Endothelial cell of umbilical vein (primary cell): ENCODE results near the gene MOB4. TPM values are rescaled to one million over a fixed set of nuclear protein-coding genes. Genes with fewer than 3 reads are reported as not detected.

ENCODE experiments used
- BruUV-seq: library from RNA; stranded (reverse); fragments of 400-500 nt; replicated peaks from 2 replicates; lab custom pipeline; 2021; lab: Mats Ljungman, UMichigan
- CTCF ChIA-PET: fragments of 300-600, 350-600 bp; sonication (Branson Sonifier 250); formaldehyde crosslinking; loops from one replicate; lab custom pipeline; 2021; ENCODE audit warnings: antibody characterized with exemption, inconsistent platforms; lab: Charles Lee
- POLR2A ChIA-PET: fragments of 300-600, 350-600 bp; sonication (Branson Sonifier 250); formaldehyde crosslinking; loops from one replicate; lab custom pipeline; 2021; ENCODE audit warnings: antibody characterized with exemption, inconsistent platforms; lab: Charles Lee
- DNase-seq: peaks from one replicate; pipeline ENCODE4 v3.0.0-alpha.2; 2011; ENCODE audit warnings: low read depth, low spot score
- FAIRE-seq: peaks from 2 replicates; lab custom pipeline; 2011; peaks lifted over from hg19 to GRCh38; lab: Jason Lieb, UNC
- H2AFZ ChIP-seq: 2 replicates; pipeline ENCODE4 v1.6.0; 2012; ENCODE audit warnings: low read depth, low read length, control low read depth, inconsistent platforms
- H3K27ac ChIP-seq: 2 replicates; pipeline ENCODE4 v1.5.1; 2011; ENCODE audit warnings: low read depth, mild to moderate bottlenecking, control low read depth, low read length, moderate library complexity; ENCODE audit not compliant: insufficient read depth
- H3K27me3 ChIP-seq, 2 experiments: 2 replicates each; pipeline versions ENCODE4 v1.6.0 to v1.6.1; 2011; ENCODE audit warnings: low read length in 2 of 2, mixed read lengths in 1 of 2; ENCODE audit not compliant: control insufficient read depth in 2 of 2, insufficient read depth in 2 of 2
- H3K36me3 ChIP-seq, 2 experiments: 2 replicates in 1 of 2; 3 replicates in 1 of 2; pipeline ENCODE4 v1.5.1; 2011; ENCODE audit warnings: low read length in 2 of 2, mild to moderate bottlenecking in 1 of 2, moderate library complexity in 1 of 2; ENCODE audit not compliant: control insufficient read depth in 2 of 2, insufficient read depth in 2 of 2; ENCODE audit errors: extremely low read depth in 1 of 2
- H3K4me1 ChIP-seq: 3 replicates; pipeline ENCODE4 v1.5.1; 2011; ENCODE audit warnings: mild to moderate bottlenecking, low read length; ENCODE audit not compliant: control insufficient read depth, insufficient read depth; ENCODE audit errors: extremely low read depth
- H3K4me2 ChIP-seq: 2 replicates; pipeline ENCODE4 v1.6.1; 2011; ENCODE audit warnings: low read length, control low read depth, mixed read lengths; ENCODE audit not compliant: insufficient read depth
- H3K4me3 ChIP-seq, 3 experiments: fragments of 200-600 bp in 1 of 3; sonication (generic), shearing (Covaris generic) in 1 of 3; replicated peaks in 1 of 3; 2 replicates each; pipeline ENCODE4 v1.5.1; 2011 to 2016; ENCODE audit warnings: control low read depth in 3 of 3, low read length in 3 of 3, mild to moderate bottlenecking in 2 of 3, inconsistent platforms in 1 of 3, low read depth in 1 of 3, moderate library complexity in 1 of 3; ENCODE audit not compliant: insufficient read depth in 1 of 3
- H3K79me2 ChIP-seq: 2 replicates; pipeline ENCODE4 v1.6.0; 2012; ENCODE audit warnings: low read length, inconsistent platforms; ENCODE audit not compliant: control insufficient read depth, insufficient read depth
- H3K9ac ChIP-seq: replicated peaks from 2 replicates; pipeline ENCODE3; 2011; ENCODE audit warnings: low read length, control low read depth; ENCODE audit not compliant: insufficient read depth; ENCODE audit errors: extremely low read depth
- H3K9me1 ChIP-seq: replicated peaks from 3 replicates; pipeline ENCODE4 v1.6.0; 2011; ENCODE audit warnings: mild to moderate bottlenecking, low read length; ENCODE audit not compliant: control insufficient read depth, insufficient read depth; ENCODE audit errors: extremely low read depth
- H3K9me3 ChIP-seq: replicated peaks from 2 replicates; pipeline ENCODE4 v1.5.1; 2012; ENCODE audit warnings: low read length, inconsistent platforms; ENCODE audit not compliant: control insufficient read depth, insufficient read depth
- H4K20me1 ChIP-seq: replicated peaks from 2 replicates; pipeline ENCODE3; 2011; ENCODE audit warnings: mild to moderate bottlenecking, low read length; ENCODE audit not compliant: control insufficient read depth, insufficient read depth; ENCODE audit errors: extremely low read depth
- EZH2 ChIP-seq: IDR thresholded peaks from 2 replicates; pipeline ENCODE4 v1.6.1; 2012; ENCODE audit warnings: borderline replicate concordance, low read depth, mild to moderate bottlenecking, moderate library complexity, low read length, inconsistent platforms; ENCODE audit not compliant: severe bottlenecking
- FOS ChIP-seq: IDR thresholded peaks from 2 replicates; pipeline ENCODE4 v1.6.1; 2011; ENCODE audit warnings: mild to moderate bottlenecking, low read length, moderate library complexity, borderline replicate concordance; ENCODE audit not compliant: insufficient read depth
- GATA2 ChIP-seq: IDR thresholded peaks from 2 replicates; pipeline ENCODE4 v1.7.0; 2011; ENCODE audit warnings: low read depth, mild to moderate bottlenecking, moderate library complexity, mixed read lengths, low read length; ENCODE audit not compliant: insufficient read length, insufficient read depth
- JUN ChIP-seq: IDR thresholded peaks from 2 replicates; pipeline ENCODE4 v1.6.1; 2011; ENCODE audit warnings: borderline replicate concordance, low read depth; ENCODE audit not compliant: insufficient read length, insufficient read depth
- MYC ChIP-seq: IDR thresholded peaks from one replicate; pipeline ENCODE4 v1.6.1; 2011; ENCODE audit warnings: mild to moderate bottlenecking, low read depth, low read length
- POLR2A ChIP-seq: IDR thresholded peaks from 2 replicates; pipeline ENCODE4 v1.6.1; 2012; ENCODE audit warnings: low read depth, mild to moderate bottlenecking, control low read depth, low read length
- POLR2AphosphoS5 ChIP-seq: IDR thresholded peaks from 2 replicates; pipeline ENCODE4 v1.6.1; 2012; ENCODE audit warnings: low read depth, mild to moderate bottlenecking, control low read depth, low read length, moderate library complexity; ENCODE audit not compliant: insufficient read depth
- dilution Hi-C: fragments of 300-500 bp; cut with MboI; formaldehyde crosslinking; loops from one replicate; pipeline ENCODE4 v1.15.0; 2019; ENCODE audit warnings: low sequenced_read_pairs; ENCODE audit not compliant: extremely low pct_ligation_motif_present
- intact Hi-C: fragments of 100-400 bp; cut with micrococcal nuclease; formaldehyde crosslinking; loops from one replicate; pipeline ENCODE4 v1.10.0; 2022
- polyA plus RNA-seq, 4 experiments: library from polyadenylated mRNA; depleted of rRNA in 3 of 4; stranded (reverse) in 3 of 4; unstranded in 1 of 4; fragments of >200 nt; gene quantifications; 2 replicates each; pipeline versions ENCODE4 v1.2.1 to v1.2.3, GENCODE V29; 2011 to 2012; ENCODE audit warnings: missing spikeins in 1 of 4
- total RNA-seq: library from RNA; stranded (reverse); gene quantifications from 2 replicates; pipeline ENCODE4 v1.2.3, GENCODE V29; 2021
- TF ChIP-seq, protein P1 (sequence below): IDR thresholded peaks from 2 replicates; pipeline ENCODE4 v1.6.1; 2011; ENCODE audit not compliant: insufficient read depth, insufficient read length
- TF ChIP-seq, protein P2 (sequence below), 2 donors: IDR thresholded peaks; 1 replicate in 1 of 2; 2 replicates in 1 of 2; pipeline ENCODE4 v1.5.1; 2011; ENCODE audit warnings: low read length in 2 of 2, mild to moderate bottlenecking in 2 of 2, moderate library complexity in 2 of 2, control low read depth in 1 of 2, inconsistent platforms in 1 of 2, low read depth in 1 of 2; ENCODE audit not compliant: insufficient read depth in 1 of 2; ENCODE audit errors: extremely low read depth in 1 of 2

MOB4 gene
- total and polyA plus RNA-seq, 2 donors (not counting 3 experiments of a cell fraction or from before 2014, with no cell fraction given) = 23.9 to 27.9 TPM

DNA sequence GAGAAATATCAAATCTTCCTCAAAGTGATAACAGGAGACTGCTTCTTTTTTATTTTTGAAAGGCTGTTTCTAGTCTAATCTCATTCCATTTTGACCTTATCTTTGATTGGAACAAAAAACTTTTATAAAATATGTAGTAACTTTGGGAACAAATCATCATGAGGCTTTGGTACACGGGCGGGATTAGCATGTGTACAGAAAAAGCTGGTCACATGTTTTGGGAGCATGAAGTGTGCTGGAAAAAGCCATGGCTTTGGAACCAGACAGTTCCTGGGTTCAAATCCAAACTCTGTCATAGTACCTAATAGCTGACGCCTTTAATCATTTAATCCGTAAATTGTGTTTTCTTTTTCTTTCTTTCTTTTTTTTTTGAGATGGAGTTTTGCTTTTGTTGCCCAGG, 81.3 kb downstream of the MOB4 start:
- Histone ChIP-seq H4K20me1 (no peaks in the 10 kb centered on the region), H3K9me3 (no peaks in the 10 kb centered on the region), H3K36me3 (no peaks in the 10 kb centered on the region), H3K27ac (no peak overlapping the region), H3K4me2 (no peak overlapping the region), H3K4me1 (no peaks in the 10 kb centered on the region), H3K27me3 (no peaks in the 10 kb centered on the region), H3K9ac (no peak overlapping the region), H3K9me1 (no peaks in the 10 kb centered on the region), H3K79me2 (no peaks in the 10 kb centered on the region), H3K4me3 (no peak overlapping the region), H2AFZ (no peak overlapping the region)
- BruUV-seq = no TSS peak
- intact Hi-C loops (no loop called here), dilution Hi-C loops (no loop called here)
- no peak for TF ChIP-seq JUN
- TF ChIP-seq FOS = no peak
- TF ChIP-seq, protein P1, sequence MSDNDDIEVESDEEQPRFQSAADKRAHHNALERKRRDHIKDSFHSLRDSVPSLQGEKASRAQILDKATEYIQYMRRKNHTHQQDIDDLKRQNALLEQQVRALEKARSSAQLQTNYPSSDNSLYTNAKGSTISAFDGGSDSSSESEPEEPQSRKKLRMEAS = no peak
- TF ChIP-seq EZH2 = no peak
- no peak for TF ChIP-seq GATA2
- TF ChIP-seq MYC = no peak
- no peak for TF ChIP-seq POLR2AphosphoS5
- no peak for TF ChIP-seq POLR2A
- TF ChIP-seq, protein P2, sequence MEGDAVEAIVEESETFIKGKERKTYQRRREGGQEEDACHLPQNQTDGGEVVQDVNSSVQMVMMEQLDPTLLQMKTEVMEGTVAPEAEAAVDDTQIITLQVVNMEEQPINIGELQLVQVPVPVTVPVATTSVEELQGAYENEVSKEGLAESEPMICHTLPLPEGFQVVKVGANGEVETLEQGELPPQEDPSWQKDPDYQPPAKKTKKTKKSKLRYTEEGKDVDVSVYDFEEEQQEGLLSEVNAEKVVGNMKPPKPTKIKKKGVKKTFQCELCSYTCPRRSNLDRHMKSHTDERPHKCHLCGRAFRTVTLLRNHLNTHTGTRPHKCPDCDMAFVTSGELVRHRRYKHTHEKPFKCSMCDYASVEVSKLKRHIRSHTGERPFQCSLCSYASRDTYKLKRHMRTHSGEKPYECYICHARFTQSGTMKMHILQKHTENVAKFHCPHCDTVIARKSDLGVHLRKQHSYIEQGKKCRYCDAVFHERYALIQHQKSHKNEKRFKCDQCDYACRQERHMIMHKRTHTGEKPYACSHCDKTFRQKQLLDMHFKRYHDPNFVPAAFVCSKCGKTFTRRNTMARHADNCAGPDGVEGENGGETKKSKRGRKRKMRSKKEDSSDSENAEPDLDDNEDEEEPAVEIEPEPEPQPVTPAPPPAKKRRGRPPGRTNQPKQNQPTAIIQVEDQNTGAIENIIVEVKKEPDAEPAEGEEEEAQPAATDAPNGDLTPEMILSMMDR (IDR thresholded peaks at IDR 0.05; ENCODE audit: extremely low read depth in 1 of 2, insufficient read depth in 1 of 2, low read depth in 1 of 2, low read length in 2 of 2) = no peak
- ChIA-PET CTCF (no interaction called here), POLR2A (no interaction called here)
- DNase-seq (no peak), FAIRE-seq (no peak)
